Testis (tissue), 3 donors: ENCODE results near the gene FAT3. TPM values are rescaled to one million over a fixed set of nuclear protein-coding genes. Genes with fewer than 3 reads are reported as not detected.

Source experiments
- DNase-seq: peaks from one replicate; pipeline ENCODE4 v3.0.0-alpha.2; 2019
- H3K27ac ChIP-seq, 2 donors: fragments of 200-600 bp; sonication (generic); one replicate each; pipeline ENCODE4 v1.5.1; 2019
- H3K27me3 ChIP-seq: fragments of 200-600 bp; sonication (generic); one replicate; pipeline ENCODE4 v1.5.1; 2019
- H3K36me3 ChIP-seq: fragments of 200-600 bp; sonication (generic); one replicate; pipeline ENCODE4 v1.5.1; 2017; ENCODE audit warnings: low read depth; ENCODE audit errors: missing control alignments
- H3K4me1 ChIP-seq: fragments of 200-600 bp; sonication (generic); one replicate; pipeline ENCODE4 v1.5.1; 2019
- H3K4me3 ChIP-seq, 2 donors: fragments of 200-600 bp; sonication (generic); one replicate each; pipeline ENCODE4 v1.5.1; 2017 to 2019
- H3K9me3 ChIP-seq: fragments of 200-600 bp; sonication (generic); one replicate; pipeline ENCODE4 v1.5.1; 2017
- POLR2A ChIP-seq: fragments of 450-650 bp; IDR thresholded peaks from one replicate; pipeline ENCODE4 v1.6.1; 2017; ENCODE audit warnings: antibody characterized with exemption, mild to moderate bottlenecking, moderate library complexity
- WGBS, 2 donors: methylation state at CpG; one replicate each; pipeline ENCODE4 v1.1.5; 2018; 5-methylcytosine and 5-hydroxymethylcytosine counted together
- intact Hi-C: fragments of 100-400 bp; cut with DNase I; formaldehyde crosslinking; loops from one replicate; pipeline ENCODE4 v1.15.1; 2023; ENCODE audit warnings: low total_unique reads
- polyA plus RNA-seq: library from polyadenylated mRNA; stranded (reverse); fragments of 350-450 nt; fragmentation: Illumina TruSeq; extraction: RNeasy Lipid Tissue Mini Kit (QIAGEN cat#74804); gene quantifications from one replicate; pipeline ENCODE4 v1.2.3, GENCODE V29; 2014; ENCODE audit warnings: low read depth, low replicate concordance; ENCODE audit not compliant: insufficient read depth
- total RNA-seq, 2 donors: library from RNA; depleted of rRNA; stranded (reverse); fragments of >200 nt; gene quantifications; one replicate each; pipeline ENCODE4 v1.2.3, GENCODE V29; 2016
- TF ChIP-seq, protein P1 (sequence below), 3 experiments: fragments of 450-650 bp in 2 of 3; fragments of 200-600 bp in 1 of 3; sonication (generic) in 1 of 3; IDR thresholded peaks; one replicate each; pipeline ENCODE4 v1.5.1; 2016 to 2019; ENCODE audit warnings: antibody characterized with exemption in 3 of 3, mild to moderate bottlenecking in 2 of 3, moderate library complexity in 1 of 3

Gene FAT3
- total and polyA plus RNA-seq, 3 donors from 2014 or later = 2.5 to 6.4 (median 6.2) TPM

DNA sequence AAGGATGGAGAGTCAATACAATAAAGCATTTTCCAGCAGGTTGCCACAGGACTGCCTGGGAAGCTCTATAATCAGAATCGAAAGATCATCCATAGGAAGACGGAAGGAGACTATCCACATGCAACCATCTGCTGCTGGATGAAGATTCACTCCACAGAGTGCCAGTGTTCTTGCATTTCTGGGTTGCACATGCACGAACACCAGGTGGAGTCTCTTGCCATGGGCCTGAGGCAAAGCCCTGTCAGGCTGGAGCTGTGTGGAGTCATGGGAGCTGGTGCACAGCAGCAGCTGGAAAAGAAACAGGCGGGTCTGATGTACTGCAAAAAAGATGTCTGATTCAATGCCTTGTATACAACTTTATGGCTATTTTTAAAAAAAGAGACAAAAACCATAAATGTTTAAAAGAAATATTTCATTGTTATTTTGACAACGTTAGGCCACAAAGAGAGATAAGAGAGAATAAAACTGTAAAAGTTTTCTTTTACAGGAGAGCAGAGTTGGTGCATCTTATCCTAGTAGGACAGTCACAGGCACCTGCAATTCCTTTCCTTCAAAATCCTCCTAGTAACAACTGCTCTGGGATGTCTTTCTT lies 12.9 kb upstream of the FAT3 start:
- H3K36me3 ChIP-seq = no peaks in the 10 kb centered on the region
- H3K27me3 ChIP-seq = no peaks in the 10 kb centered on the region
- no peak overlapping the region for H3K27ac ChIP-seq
- H3K9me3 ChIP-seq = no peaks in the 10 kb centered on the region
- no peak overlapping the region for H3K4me3 ChIP-seq
- TF ChIP-seq POLR2A = no peak
- TF ChIP-seq, protein P1, sequence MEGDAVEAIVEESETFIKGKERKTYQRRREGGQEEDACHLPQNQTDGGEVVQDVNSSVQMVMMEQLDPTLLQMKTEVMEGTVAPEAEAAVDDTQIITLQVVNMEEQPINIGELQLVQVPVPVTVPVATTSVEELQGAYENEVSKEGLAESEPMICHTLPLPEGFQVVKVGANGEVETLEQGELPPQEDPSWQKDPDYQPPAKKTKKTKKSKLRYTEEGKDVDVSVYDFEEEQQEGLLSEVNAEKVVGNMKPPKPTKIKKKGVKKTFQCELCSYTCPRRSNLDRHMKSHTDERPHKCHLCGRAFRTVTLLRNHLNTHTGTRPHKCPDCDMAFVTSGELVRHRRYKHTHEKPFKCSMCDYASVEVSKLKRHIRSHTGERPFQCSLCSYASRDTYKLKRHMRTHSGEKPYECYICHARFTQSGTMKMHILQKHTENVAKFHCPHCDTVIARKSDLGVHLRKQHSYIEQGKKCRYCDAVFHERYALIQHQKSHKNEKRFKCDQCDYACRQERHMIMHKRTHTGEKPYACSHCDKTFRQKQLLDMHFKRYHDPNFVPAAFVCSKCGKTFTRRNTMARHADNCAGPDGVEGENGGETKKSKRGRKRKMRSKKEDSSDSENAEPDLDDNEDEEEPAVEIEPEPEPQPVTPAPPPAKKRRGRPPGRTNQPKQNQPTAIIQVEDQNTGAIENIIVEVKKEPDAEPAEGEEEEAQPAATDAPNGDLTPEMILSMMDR (IDR thresholded peaks at IDR 0.05) = no peak
- 56 to 72% methylated on average over 5 of the region's 5 CpGs for WGBS, 2 donors
- intact Hi-C loops = loop anchor here (10.0 kb wide), 1 partner anchor 673 kb away; no protein-coding TSS in a partner anchor
- no peaks in the 10 kb centered on the region for H3K4me1 ChIP-seq
- DNase-seq = peak; percentile 54

DNA sequence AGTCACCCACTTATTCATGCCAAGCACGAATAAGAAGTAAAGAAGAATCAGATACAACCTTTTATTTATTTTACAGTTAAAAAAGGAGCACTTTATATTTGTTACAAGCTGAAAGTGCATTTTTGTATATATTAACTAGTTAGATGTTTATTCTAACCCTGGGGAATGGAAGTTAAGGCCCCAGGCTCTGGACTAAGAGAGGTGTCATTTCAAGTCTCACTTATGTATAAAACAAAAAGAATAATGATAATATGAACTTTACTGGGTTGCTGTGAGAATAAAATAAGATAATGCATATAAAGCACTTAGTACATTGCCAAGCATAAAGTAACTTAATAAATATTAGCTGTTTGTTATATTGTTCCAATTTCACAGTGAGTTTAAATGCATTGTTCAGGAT lies 12.1 kb upstream of the FAT3 start:
- H3K27me3 ChIP-seq = no peaks in the 10 kb centered on the region
- DNase-seq = no peak
- H3K4me3 ChIP-seq = no peak overlapping the region
- H3K9me3 ChIP-seq = no peaks in the 10 kb centered on the region
- H3K27ac ChIP-seq = no peak overlapping the region
- intact Hi-C loops = loop anchor here (10.0 kb wide), 1 partner anchor 672 kb away; no protein-coding TSS in a partner anchor
- TF ChIP-seq POLR2A = no peak
- TF ChIP-seq, protein P1 (IDR thresholded peaks at IDR 0.05) = no peak
- 80 to 83% methylated on average over 1 of the region's 1 CpG for WGBS, 2 donors
- no peaks in the 10 kb centered on the region for H3K36me3 ChIP-seq
- H3K4me1 ChIP-seq = no peaks in the 10 kb centered on the region

DNA sequence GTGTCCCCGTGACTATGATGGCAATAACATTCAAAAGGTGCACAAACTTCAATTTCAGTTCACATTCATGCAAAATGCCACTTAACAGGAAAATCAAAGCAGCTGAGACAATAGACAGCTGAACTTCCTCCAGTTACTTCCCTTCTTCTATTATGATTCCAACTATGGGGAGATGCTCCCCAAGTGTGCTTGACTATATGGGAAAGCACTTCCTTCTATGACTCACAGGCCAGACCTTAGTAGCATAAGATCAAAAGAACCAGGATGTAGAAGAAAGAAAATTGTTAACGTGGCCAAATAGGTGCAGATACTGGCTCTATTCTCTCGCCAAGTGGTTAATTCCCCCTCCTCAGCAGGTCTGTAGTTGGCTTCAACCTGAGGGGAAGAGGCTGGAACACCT lies 7.8 kb upstream of the FAT3 start:
- DNase-seq = no peak
- Histone ChIP-seq H3K4me3 (no peak overlapping the region), H3K36me3 (no peaks in the 10 kb centered on the region), H3K4me1 (no peaks in the 10 kb centered on the region), H3K9me3 (no peaks in the 10 kb centered on the region), H3K27ac (no peak overlapping the region), H3K27me3 (no peaks in the 10 kb centered on the region)
- intact Hi-C loops = loop anchor here (10.0 kb wide), 1 partner anchor 668 kb away; no protein-coding TSS in a partner anchor
- 79 to 86% methylated on average over 3 of the region's 3 CpGs for WGBS, 2 donors
- TF ChIP-seq, protein P1 (IDR thresholded peaks at IDR 0.05) = no peak
- TF ChIP-seq POLR2A = no peak

DNA sequence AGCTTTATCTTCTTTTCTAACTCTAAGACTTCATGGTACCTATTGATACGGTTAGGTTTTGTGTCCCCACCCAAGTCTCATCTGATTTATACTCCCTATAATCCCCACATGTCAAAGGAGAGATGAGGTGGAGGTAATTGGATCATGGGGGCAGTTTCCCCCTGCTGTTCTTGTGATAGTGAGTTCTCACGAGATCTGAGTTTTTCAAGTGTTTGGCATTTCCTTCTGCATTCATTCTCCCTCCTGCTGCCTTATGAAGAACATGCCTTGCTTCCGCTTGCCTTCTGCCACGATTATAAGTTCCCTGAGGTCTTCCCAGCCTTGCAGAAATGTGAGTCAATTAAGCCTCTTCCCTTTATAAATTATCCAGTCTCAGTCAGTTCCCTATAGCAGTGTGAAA lies 5.1 kb upstream of the FAT3 start:
- peaks cover 4% of the 10 kb centered on the region for H3K4me1 ChIP-seq
- intact Hi-C loops = loop anchor here (10.0 kb wide), 1 partner anchor 665 kb away; no protein-coding TSS in a partner anchor
- no peaks in the 10 kb centered on the region for H3K9me3 ChIP-seq
- no peak for TF ChIP-seq POLR2A
- TF ChIP-seq, protein P1 (IDR thresholded peaks at IDR 0.05) = no peak
- H3K27me3 ChIP-seq = no peaks in the 10 kb centered on the region
- no peak overlapping the region for H3K27ac ChIP-seq
- 78 to 83% methylated on average over 4 of the region's 4 CpGs for WGBS, 2 donors
- H3K36me3 ChIP-seq = no peaks in the 10 kb centered on the region
- no peak for DNase-seq
- no peak overlapping the region for H3K4me3 ChIP-seq

DNA sequence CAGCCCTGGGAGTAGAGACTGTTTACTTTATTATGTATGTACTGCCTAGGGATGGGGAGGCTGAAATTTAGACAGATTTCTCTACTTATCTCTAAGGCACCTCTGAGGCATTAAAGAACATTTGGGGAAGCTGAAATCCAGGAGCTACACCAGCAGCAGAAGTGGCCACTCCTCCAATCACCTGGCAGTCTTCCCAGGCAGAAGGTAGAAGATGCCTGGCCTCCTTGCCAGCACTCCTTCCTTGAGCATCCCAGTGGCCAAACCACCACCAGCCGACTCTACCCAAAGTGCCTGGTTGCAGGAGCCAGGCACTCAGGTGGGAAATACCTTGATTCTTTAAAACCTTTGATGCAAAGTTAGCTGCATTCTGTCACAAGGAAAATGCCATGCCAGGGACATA lies 1.9 kb upstream of the FAT3 start:
- Histone ChIP-seq H3K9me3 (no peaks in the 10 kb centered on the region), H3K36me3 (no peaks in the 10 kb centered on the region), H3K27me3 (no peaks in the 10 kb centered on the region), H3K27ac (no peak overlapping the region), H3K4me1 (peaks cover 16% of the 10 kb centered on the region), H3K4me3 (no peak overlapping the region)
- DNase-seq = no peak
- 61 to 63% methylated on average over 1 of the region's 1 CpG for WGBS, 2 donors
- intact Hi-C loops = no loop called here
- TF ChIP-seq, protein P1 (IDR thresholded peaks at IDR 0.05) = no peak
- TF ChIP-seq POLR2A = no peak
